HG03097 (cell line): ENCODE data around the gene PCSK6.

Experiments used
- ATAC-seq: cut with Tn5 transposase; IDR thresholded peaks from one replicate; pipeline ENCODE4 v1.9.1; 2021; ENCODE audit not compliant: unreplicated experiment, low FRiP score

PCSK6 gene

DNA sequence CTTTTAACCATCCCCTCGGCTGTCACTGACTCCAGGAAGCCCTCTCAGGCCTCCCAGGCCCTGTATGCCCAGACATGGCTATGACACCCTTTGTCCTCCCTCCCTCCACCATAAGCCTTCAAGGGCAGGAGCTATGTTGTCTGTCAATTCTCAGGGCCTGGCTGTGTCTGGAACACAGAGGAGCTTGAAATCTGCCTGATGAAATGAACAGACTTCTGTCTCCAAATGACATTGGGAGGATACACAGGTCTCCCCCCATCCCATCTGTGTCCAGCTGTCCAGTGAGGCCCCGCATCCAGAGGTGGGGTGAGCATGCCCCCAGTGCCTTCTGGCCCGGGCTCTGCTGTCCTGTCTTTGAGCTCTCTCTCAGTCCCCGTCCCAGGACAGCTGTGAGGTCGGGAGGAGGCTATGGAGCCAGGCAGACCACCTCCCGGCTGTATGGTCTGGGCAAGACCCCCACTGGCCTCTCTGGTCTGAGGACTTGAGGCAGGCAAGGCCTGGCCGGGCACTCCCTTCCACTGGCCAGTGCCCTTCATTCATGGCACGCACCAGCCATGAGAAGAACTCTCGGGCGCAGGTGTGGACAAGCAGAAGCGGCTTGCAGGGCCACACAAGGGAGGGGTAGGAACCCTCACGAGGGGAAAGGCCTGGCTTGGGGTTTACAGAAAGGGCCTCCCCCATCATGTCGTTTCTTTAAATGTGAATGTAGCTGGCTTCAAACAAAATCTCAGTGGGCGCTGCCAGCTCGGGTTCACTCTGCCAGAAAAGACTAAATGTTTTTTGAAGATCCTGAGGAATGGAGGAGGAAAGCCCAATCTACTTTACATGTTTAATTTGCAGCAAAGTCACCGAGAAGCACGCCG lies 38.9 kb downstream of the PCSK6 start:
- no peak for ATAC-seq

- ATAC-seq = no peak
These were observed 39.8 kb downstream of the PCSK6 start for GRCh38 chr15:101449471-101450402.

- no peak for ATAC-seq
These were observed 41.2 kb downstream of the PCSK6 start for GRCh38 chr15:101448336-101448735.

DNA sequence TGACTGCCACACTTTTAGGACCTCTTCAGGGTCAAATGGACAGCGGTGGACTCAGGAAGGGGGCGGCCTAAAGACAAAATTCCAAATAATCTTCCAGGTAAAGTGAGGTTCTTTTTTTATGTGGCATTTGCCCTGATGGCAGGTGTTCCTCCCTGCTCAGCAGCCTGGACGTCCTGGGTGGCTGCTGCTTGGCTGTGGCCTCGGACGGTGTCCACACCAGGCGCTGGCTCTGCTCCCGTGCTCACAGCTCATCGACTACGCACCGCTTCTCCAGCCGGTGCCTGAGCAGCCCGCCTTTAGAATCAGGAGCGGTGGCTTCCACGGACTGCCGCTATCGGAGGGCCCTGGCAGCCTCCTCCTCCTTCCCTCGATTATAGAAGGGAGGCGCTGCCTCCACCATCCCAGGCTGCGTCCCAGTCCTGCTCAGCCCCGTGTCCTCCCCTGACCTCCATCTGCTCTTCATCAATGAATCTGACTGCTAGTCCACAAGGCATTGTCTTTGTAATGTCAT lies 41.9 kb downstream of the PCSK6 start:
- ATAC-seq = no peak

DNA sequence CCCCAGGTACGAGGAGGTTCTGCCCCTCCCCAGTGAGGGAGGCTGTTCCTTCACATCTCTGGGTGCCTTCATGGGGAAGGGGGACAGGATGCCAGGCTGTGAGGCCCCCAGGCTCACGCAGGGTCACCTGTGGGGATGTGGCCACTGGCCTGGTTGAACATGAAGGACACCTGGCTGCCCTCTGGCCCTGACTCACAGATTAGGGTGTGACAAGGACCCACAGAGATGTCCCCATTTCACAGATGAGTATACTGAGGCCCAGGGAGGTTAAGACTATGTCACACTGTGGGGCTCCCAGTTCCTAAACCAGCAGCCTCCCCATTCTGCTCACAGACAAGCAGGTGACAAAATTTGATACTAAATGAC lies 42.4 kb downstream of the PCSK6 start:
- no peak for ATAC-seq

- ATAC-seq = no peak
These were observed 42.9 kb downstream of the PCSK6 start for GRCh38 chr15:101446518-101447167.

DNA sequence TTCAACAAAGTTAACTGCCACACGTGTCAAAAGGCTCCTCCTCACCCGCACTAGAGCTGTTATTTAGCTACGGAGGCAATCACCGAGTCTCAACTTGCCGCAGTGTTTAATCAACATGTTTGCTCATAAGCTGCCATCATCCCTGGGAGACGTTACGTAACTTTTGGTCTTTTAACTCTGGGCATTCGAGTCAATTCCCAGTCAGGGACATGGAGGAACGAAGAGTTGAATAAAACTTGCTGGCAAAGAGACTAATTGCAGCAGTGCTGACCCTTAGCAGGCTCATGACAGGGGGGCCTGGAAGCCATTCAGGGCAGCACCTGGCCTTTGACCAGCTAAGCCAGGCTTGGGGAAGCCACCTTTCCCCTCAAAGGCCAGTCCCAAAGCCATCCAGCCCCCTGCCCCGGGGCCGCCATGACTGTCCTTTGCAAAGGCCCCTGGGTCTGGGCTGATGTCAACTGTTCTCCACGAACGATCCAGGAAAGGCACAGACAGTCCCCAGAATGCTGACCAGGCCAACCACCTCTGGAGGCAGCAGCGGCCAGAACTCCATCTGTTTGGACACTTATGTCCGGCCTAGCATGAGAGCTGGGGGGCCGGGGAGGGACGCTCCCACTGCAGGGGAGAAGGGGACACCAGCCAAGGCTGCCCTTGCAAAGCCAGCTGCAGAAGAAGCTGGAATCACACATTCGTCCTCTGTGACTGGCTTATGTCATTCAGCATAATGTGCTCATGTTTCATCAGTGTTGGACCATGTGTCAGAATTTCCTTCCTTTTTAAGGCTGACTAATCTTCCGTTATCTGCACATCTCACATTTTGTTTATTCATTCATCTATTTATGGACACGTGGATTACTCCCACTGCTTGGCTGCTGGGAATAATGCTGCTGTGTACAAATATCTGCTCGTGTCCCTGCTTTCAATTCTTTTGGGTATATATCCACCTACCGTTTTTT lies 43.7 kb downstream of the PCSK6 start:
- ATAC-seq = no peak

- no peak for ATAC-seq
These were observed 44.5 kb downstream of the PCSK6 start for GRCh38 chr15:101444807-101445508.

DNA sequence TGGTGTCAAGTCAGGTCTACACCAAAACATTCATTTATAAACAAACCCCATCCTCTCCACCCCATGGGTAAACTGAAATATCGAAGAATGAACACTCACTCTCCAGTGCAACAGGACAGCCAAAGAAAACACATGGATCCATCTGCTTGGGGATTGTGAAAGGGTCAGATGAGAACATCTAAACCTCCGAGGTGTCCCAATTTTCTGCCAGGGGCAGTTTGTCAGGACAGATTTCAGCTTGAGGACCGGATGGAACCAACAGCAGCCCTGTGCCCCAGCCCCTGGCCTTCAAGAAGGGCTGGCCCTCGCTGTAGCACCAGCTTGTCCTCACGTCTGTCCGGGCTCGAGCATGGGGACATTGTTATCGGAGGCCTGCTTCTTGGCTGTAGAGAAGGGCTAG lies 45.5 kb downstream of the PCSK6 start:
- no peak for ATAC-seq

- no peak for ATAC-seq
These were observed 47.2 kb downstream of the PCSK6 start for GRCh38 chr15:101442272-101442671.

GRCh38 chr15:101441696-101442095 lies 47.8 kb downstream of the PCSK6 start:
- ATAC-seq = no peak

DNA sequence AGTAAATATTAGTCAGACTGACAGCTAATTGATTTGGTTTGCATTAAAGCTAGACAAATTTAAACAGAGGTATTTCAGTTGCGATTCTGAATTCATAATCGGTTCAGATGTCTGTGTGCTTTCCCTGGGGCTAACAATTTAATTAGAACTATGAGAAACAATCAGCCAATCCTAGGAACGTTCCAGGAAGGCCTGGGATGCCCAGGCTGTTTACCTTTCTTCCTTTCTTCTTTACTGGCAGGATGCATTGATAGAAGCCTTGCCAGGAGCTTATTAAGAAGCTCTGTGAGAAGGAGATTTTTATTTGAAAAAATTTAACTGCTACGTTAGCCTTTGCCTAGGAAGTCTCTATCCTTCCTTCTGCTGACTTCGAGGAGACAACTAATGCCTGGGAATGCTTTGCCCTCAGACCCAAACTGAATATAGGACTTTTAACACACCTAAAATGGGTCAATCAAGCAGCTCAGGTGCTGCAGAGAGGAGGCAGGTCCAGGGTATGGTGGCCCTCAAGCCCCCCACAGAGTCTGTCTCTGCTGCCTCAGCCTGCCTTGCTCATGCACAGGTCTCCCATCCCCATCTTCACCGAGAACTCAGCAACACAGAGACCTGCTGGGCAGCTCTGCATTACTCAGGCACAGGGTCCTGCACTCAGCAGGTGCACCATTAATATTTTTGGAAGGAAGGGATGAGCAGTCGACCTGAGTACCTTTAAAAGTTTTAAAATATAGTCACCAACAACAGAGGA lies 48.5 kb downstream of the PCSK6 start:
- no peak for ATAC-seq

GRCh38 chr15:101439920-101440319 lies 49.6 kb downstream of the PCSK6 start:
- no peak for ATAC-seq

DNA sequence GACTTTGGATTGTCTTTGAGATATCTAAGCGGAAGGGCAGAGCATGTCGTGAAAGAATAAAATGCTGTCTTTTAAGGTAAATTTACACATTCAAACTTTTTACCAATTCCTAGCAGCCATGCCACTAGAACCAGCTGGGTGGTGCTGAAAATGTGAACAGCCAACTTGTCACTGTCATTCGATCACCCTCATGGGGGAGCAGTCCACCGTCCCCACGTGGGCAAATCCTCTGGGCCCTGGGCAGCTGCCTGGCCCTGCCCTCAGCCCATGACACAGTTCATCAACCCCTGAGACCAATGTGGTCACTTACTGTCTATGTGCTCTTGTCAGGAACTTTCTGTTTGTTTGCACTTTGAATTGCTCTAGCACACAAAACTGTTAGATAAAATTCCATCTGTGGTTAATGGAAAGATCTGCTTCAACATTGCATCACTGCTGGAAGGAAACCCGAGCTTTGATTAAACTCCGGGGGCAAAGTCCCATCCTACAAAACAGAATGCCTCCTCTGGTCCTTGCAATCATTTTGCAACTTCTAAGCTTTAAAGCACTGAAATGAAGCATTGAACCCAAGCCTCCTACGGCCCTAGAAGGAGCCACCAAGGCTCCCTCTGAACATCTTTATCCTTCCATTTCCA lies 50.1 kb downstream of the PCSK6 start:
- no peak for ATAC-seq

GRCh38 chr15:101438482-101439284 lies 50.8 kb downstream of the PCSK6 start:
- no peak for ATAC-seq

DNA sequence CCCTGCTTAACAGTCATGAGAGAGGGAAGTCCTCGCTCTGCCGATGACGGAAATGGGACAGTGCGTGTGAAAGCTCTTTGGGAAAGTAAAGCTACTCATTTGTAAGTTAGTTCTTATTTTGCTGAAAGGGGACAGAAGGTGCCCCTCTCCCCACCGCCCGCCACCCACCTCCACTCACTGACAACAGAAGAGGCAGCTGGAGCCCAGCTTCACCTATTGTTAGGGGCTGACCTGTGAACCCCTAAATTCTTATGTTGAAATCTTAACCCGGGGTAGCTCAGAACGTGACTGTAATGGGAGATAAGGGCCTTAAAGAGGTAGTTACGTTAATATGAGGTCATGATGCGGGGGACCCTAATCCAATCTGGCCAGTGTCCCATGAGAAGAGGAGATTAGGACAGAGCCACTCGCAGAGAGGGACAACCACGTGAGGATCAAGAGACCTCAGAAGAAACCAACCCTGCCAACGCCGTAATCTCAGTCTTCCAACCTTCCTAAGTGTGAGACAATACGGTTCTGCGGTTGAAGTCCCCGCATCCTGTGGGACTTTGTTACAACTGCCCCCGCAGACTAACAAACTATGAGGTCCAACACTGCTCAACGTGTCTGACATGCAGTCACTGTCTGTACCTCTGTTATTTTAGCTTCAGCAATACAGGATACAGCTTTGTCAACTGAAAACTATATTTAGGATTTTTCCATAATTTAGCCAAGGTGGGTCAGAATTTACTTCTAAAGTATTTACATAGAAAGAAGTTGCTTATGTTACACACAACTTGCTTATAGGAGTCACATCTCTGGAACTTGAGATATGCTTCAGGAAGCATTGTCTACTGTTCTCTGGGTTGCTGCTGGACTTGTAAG lies 51.7 kb downstream of the PCSK6 start:
- ATAC-seq = no peak
